Head of caudate nucleus (tissue), 42 donors: ENCODE results near the gene WDR93.

Experiments
- DNase-seq, 42 donors: peaks; one replicate each; pipeline versions ENCODE4 v3.0.0 to v3.0.0-alpha.2; 2020 to 2021; ENCODE audit warnings: mixed read lengths in 7 of 42
- intact Hi-C: fragments of 100-400 bp; cut with DNase I; formaldehyde crosslinking; loops from one replicate; pipeline ENCODE4 v1.15.0; 2022

Gene WDR93

DNA sequence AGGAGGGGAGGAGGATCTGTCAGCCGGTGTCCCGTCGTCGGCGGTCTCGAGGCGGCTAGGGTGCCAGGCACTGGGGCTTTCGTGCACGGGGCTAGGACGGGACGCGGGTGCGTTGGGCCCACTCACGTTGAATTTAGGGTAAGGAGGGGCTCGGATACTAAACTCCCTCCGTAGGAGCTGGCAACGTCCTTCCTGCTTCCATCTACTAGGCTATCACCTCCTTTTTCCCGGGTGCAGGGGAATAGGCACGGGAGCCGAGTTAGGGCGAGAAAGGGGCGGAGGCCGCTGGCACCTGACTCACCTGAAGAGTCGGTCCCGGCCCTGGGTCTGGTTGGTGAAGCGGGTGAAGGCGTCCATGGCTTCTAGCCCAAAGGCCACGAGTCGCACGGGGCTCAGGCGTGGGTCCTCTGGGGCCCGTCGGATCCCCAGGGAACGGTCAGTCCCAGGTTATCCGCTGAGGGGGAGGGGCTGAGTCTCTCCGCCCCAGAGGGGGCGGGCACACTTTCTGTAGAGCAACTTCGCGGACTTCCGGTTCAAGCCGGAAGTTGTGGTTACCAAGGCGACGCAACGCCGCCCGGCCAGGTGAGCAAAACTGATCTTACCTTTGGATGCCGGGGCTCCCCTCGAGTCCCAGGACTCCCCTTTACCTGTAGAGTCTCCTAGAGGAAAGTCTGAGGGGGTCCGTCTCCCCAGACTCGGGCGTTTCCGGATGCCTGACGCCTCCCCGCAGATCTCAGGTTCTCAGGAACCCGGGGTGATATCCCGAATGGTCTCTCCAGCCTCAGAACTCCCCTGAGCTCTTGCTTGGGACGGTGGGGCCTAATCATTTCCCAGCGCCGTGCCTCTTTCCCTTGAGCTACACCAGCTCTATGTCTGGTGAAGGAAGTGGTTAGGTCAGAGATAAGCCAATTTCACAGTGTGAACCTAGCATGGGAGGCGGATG lies at the start of gene WDR93, which contains the start of gene PEX11A:
TSS of gene WDR93 (plus strand) at position 536 of the 943 bp plus-strand sequence. CDS start 10,936 bp downstream, outside the sequence.
TSS of gene PEX11A (minus strand) at position 479 of the 943 bp plus-strand sequence. CDS start at position 357, 122 bp downstream.
- intact Hi-C loops: no loop called here

DNA sequence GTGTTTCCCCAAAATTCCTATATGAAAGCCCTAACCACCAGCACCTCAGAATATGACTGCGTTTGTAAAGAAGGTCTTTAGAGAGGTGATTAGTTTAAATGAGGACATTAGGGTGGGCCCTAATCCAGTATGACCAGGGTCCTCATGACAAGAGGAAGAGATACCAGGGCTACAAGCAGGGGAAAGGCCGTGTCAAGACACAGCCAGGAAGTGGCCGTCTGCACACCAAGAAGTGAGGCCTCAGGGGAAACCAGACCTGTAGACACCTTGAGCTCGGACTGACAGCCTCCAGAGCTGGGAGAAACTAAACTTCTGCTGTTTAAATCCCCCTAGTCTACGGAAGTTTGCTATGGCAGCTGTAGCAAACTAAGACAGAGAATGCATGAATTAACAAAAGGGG lies 49.6 kb upstream of the WDR93 start:
- intact Hi-C loops: no loop called here
- no peak for DNase-seq

More for the DNA sequence above, at the start of gene WDR93, which contains the start of gene PEX11A:
- DNase-seq: peak; percentile 49 to 84 (median 70)

DNA sequence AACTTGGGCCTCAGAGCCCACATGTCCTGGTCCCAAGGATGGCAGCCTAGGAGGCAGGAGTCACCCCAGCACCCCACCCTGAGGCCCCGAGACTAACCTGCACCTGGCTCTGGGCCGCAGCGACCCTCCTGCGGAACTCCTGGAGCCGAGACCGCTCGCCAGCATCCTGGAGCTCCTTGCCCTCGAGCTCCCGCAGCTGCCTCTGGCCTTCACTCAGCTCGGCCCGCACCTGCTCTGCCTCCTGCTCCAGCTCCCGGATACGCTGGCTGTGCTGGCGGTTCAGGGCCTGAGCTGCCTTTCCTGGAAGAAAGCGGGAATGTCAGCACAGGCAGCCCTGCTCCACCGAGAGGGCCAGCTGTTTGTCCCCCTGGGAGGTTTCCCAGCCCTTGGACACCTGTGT lies 48.5 kb upstream of the WDR93 start:
- intact Hi-C loops: no loop called here
- peak in 1 of 42 donors; percentile 3 for DNase-seq

DNA sequence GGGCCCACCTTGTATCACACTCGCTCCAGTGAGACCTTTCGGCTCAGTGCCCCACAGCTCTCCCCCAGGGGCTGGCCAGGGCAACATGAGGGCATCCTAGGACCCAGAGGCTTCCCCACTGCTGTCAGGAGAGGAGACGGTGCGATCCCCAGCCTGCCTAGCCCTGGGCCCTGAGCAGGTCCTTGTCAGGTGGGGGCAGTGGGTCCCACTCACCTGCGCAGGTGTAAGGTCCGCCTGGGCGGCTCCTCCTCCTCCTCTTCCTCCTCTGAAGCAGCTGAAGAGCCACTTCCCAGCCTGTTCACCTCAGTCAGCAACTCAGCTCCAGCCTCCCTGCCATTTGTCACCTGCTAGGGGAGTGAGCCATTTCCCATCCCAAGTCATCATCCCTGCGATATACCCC lies 44.9 kb upstream of the WDR93 start:
- intact Hi-C loops: no loop called here
- DNase-seq: peak in 1 of 42 donors; percentile 6

DNA sequence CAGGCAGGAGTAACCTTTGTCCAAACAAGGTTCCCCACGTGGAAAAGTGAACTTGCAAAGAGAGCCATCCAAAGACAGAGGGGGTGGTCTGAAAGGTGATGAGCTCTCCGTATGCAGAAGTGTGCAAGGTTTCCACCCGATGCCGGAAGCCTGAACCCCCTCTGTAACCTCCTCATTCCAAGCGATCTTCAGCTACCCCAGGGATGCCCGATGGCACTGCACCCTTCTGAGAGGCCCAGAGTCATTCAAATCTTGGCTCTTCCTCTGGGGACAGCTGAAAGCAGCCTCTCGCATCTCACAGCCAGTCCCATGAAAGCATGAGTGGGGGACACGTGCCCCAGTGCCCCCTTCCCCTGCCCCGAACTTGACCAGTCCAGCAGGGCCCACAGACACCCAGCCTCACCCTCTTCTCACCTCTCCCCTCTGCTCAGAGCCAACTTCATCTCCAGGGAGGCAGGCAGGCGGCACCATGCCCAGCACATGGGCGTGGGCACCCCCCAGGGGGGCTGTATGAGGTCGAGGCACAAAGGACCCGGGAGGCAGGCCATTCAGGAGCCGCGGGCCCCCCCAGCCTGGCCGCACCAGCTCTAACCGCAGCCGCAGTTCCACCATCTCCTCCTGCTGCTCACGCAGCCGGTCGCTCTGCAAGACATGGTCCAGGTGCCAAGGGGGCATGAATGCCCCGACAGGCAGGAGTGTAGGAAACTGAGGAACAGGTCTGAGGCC lies 44.0 kb upstream of the WDR93 start:
- intact Hi-C loops: no loop called here
- peak in 1 of 42 donors; percentile 3 for DNase-seq

DNA sequence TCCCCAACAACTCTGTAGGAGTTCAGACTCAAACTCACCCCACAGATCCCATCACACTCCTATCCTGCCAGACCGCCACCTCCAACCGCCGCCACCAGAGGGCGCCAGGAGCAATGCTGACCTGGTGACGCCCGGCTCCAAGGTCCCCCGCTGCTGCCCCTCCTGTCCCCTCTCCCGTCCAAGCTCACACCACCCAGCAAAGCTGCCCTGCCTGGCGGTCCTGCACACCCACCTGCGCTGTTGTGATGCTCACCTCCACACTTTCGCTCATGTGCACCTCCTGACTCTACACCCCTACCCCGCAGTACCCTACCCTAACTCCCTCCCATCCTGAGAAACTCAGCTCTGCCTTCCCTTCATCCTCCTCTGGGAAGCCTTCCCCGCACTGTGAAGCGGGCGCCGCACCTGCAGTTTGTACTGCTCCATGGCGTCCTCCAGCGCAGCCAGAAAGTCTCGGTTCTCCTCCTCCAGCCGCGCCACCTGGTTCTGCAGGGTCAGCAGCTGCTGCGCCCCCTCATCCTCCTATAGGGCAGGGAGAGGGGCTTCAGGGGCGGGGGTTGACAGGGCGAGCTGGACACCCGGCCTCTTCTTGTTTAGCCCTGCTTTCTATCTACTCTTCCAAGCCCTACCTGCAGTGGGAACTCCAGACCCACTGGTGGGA lies 43.3 kb upstream of the WDR93 start:
- intact Hi-C loops: no loop called here
- DNase-seq: peak in 41 of 42 donors; percentile 33 to 86 (median 67)

DNA sequence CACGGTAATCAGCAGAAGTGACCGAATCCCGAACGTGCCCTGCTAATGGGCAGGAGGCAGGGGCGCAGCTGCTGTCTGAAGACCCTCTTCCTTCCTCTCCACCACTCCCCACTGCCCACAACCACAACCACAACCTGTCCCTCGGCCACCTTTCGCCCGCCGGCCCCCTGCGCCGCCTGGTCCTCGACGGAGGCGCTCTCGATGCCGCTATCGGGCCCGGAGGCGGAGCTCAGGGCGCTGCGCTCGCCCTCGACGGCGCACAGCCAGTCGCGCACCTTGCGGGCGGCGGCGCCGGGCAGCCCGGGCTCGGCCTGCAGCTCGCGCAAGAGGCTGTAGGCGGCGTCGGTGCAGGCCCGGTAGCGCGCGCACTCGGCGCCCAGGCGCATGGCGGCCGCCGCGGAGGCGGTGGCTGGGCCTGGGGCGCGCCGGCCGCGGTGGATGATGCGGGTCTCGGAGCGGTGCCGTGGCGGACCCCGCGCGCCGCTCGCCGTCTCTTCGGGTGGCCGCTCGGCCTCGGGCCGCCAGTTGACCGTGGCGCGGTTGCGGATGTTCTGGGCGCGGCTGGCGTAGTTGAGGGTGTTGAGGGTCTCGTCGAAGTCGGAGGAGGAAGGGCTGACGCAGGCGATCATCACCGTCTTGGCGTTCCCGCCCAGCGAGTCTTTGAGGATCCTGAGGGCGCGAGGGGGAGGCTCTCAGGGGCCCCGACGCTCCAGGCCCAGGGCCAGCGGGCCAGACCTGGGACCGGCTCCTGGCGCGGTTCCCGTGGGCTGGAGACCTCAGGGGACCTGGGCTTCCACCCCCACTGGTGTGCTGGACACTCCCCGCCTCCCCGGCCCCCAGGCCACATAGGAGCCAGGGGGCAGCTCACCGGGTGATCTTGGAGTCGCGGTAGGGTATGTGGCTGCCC lies 42.3 kb upstream of the WDR93 start:
- intact Hi-C loops: no loop called here
- DNase-seq: peak in 1 of 42 donors; percentile 12

DNA sequence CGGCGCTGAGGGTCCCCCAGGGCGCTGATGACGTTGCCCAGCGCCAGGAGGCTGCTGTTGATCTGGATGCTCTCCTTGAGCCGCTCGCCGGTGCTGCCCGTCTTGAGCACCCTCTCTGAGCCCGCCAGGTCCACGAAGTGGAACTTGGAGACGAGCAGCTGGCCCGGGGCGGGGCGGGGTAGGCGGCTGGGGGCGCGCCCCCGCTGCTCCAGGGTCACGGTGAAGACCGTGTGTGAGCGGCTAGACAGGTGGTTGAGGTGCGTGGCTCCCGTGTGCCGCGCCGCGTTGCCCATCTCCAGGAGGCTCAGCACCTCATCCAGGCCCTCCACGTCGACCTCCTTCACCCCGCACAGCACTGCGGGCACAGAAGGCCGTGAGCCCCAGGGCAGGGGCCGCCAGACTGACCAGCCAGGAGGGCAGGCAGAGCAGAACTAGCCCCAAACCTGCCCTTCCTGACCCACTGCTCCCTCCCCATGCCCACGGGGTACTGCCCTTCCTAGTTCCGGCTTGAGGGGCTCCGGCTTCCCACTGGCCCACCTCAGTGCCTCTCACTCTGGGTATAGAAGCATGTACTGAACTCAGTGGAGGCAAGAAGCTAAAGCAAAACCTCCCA lies 41.5 kb upstream of the WDR93 start:
- DNase-seq: no peak
- intact Hi-C loops: no loop called here

DNA sequence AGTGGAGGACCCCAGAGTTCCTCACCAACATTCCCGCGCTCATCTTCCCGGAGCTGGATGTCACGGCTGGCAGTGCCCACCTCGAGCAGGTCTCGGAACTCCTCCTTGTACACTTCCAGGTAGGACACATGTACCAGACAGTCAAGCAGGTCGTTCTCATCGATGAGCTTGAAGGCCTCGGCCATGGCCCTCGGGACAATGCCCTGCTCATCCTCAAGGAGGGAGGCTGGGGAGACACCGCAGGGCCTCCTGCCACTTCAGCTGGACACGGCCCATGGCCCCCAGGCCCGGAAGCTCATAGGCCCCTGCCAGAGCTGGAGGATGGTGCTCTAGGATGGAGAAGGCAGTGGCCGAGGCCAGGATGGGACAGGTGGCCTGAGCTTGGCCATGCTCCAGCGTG lies 40.9 kb upstream of the WDR93 start:
- intact Hi-C loops: no loop called here
- no peak for DNase-seq

DNA sequence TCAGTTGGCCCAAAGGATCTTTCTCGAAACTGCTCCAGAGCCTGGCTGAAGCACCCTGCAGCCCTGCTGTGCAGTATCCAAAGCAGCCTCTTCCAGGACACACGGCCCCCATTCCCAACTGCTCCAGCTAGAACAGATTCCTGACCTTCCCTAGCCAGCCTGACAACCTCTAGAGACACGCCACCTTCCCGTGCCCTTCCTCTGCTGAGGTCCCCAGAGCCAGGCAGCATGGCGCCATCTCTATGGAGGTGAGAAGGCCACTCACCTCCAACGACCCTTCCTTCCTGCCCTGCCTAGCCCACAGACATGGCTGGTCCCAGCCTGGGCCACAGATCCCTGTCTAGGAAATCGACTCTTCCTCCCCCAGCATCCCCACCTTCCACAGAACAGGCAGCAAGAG lies 38.5 kb upstream of the WDR93 start:
- intact Hi-C loops: no loop called here
- no peak for DNase-seq

DNA sequence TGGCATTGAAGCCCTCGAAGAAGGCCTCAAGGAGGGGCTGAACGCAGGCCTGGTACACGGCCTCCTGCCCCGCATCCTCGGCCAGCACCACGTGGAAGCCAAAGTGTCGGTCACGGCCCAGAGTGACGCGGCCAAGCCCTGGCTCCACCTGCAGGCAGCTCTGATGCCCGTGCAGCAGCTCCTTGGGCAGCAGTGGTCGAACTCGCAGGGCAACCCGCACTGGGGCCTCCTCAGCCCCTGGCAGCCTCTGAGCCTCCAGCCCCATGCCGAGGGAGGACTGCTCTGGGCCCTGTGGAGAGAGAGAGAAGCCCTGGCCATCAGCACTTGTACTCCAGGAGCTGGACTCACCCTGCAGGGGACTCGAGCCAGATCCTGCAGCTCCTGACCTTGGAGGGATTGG lies 37.9 kb upstream of the WDR93 start:
- no peak for DNase-seq
- intact Hi-C loops: no loop called here

DNA sequence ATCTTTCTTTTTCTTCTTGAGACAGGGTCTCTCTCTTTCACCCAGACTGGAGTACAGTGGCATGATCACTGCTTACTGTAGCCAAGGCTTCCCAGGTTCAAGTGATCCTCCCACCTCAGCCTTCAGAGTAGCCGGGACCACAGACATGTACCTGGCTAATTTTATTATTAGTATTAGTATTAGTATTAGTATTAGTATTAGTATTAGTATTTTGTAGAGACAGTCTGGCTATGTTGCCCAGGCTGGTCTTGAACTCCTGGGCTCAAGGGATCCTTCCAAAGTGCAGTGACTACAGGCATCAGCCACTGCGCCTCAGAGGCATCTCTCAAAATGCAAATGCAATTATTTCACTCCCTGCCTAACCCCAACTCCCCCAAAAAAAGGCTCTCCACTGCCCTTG lies 37.0 kb upstream of the WDR93 start:
- DNase-seq: no peak
- intact Hi-C loops: no loop called here

DNA sequence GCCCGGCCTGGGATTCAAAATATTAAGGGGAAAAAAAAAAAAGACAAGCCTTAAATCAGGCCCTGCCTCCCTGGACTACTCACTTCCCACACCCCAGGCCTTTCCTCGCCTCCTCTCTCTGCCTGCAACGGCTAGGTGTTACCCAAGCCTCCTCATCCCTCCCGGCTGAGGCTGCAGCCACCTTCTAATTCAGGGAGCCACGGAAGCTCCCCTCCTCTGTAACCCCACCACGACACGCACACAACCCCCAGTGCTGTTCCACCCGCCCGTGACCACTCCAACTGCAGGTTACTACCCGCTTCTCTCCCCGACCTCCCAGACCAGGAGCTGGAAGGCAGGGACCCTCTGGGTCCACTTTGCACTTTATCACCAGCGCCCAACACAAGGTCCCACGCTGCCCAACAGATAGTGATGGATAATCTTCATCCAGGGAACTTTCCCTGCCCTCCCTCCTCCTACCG lies 36.3 kb upstream of the WDR93 start:
- DNase-seq: no peak
- intact Hi-C loops: no loop called here

DNA sequence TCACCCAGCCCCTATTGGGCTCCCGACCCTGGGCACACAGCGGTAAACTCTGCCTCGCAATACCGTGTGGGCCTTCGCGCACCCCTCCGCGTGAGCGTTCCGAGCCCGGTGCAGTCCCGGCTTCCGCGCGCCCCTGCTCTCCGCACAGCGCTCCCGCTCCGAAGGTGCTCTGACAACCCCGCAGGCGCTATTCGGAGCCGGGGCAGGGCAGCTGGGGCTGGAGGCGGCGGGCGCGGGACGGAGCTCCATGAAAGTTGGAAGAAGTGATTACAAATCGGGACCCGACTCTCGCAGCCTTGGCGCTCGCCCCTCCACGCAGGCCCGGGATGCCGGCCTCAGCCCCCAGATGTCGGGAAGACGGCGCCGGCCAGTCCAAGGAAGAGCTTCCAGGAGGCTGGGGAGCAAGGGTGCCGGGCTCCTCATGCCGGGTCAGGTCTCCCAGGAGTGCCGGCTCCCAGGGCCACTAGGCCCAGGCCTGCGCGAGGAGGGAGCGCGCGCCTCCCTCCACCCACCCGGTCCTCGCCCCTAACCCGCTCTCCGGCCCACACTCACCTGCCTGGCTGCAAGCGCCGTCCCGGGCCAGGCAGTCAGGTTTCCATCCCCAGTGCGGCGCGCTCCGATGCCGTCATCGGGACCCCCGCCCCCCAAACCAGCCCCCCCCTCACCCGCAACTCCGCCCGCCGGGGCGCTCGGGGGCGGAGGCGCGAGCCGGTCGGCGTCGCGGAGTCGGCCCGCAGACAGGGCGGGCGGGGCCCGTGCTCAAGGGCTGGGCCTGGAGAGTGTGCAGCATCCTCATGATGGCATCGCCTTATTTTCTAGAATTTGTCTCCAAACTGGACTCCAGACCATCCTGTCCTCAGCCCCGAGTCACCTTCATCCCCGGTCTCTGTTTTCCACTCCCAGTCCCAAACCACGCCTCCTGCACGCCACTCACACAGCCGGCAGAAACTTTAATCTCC lies 35.5 kb upstream of the WDR93 start, which contains the start of gene KIF7:
TSS of gene KIF7 (minus strand) at position 621 of the 959 bp plus-strand sequence. CDS start 2,537 bp downstream, outside the sequence.
- peak in 7 of 42 donors; percentile 15 to 46 (median 36) for DNase-seq
- intact Hi-C loops: no loop called here

DNA sequence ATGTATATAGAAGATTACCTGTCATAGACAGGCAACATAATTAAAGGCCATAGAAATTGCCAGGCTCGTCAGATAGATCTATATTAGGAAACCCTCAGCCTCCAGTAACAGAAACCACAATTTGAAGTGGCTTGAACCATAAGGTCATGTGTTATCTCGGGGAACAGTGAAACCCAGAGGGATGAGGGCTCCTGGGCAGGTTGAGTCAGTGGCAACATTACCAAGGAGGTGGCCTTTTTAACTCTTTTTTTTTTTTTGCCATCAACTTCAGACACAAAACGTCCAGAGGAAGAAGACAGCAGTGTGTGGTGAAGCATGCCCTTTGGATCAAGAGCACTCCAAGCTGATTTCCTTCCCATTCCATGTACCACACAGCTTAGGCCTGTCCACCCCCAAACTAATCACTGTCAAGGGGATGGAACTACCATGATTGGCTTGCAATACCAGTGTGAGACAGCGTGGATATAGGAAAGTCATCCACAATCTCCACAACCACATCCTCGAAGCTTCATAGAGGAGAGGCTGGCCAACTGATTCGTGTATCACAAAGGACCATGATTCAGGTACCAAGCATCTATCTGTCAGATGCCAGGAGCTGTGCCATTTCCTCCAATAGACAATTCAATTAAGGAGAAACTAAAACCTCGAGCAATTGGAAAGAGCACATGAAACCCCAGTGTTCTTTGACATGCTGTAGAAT lies 34.3 kb upstream of the WDR93 start:
- peak in 1 of 42 donors; percentile 5 for DNase-seq
- intact Hi-C loops: no loop called here

DNA sequence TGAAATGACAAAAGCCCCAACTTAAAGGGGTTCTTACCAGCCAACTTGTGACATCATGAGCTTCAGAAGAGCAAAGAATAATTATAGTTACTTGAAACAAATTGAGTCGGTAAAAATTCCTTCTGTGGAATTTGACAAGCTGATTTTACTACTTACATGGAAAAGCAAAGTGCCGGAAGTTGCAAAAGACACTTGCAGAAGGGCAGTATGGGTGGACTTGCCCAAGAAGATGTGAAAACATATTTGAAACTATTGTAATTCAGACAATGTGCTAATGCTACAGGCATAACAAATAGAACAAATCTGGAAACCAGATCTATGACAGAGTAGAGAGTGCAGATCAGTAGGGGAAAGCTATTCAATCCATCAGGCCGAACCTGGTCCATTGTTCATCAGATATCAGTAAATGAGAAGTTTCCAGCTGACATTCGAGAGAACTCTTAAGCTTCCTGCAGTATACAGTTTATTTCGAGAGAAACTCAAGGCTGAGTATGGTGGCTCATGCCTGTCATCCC lies 32.9 kb upstream of the WDR93 start:
- peak in 1 of 42 donors; percentile 9 for DNase-seq
- intact Hi-C loops: no loop called here
